AG08396 (cell line): Measurements from ENCODE around the gene PNMA6E.

Experiments
- DNase-seq: peaks from one replicate; pipeline ENCODE4 v3.0.0; 2012; ENCODE audit warnings: low spot score, mixed read lengths

Gene PNMA6E

GRCh38 chrX:153401133-153401764 lies at the start of gene PNMA6E:
Gene PNMA6E, minus strand, starts transcription at chrX:153401350. Its CDS starts 2,501 bp downstream, at chrX:153398849.
- DNase-seq, result no peak

GRCh38 chrX:153450949-153451277 lies 49.8 kb upstream of the PNMA6E start:
- DNase-seq, result no peak

DNA sequence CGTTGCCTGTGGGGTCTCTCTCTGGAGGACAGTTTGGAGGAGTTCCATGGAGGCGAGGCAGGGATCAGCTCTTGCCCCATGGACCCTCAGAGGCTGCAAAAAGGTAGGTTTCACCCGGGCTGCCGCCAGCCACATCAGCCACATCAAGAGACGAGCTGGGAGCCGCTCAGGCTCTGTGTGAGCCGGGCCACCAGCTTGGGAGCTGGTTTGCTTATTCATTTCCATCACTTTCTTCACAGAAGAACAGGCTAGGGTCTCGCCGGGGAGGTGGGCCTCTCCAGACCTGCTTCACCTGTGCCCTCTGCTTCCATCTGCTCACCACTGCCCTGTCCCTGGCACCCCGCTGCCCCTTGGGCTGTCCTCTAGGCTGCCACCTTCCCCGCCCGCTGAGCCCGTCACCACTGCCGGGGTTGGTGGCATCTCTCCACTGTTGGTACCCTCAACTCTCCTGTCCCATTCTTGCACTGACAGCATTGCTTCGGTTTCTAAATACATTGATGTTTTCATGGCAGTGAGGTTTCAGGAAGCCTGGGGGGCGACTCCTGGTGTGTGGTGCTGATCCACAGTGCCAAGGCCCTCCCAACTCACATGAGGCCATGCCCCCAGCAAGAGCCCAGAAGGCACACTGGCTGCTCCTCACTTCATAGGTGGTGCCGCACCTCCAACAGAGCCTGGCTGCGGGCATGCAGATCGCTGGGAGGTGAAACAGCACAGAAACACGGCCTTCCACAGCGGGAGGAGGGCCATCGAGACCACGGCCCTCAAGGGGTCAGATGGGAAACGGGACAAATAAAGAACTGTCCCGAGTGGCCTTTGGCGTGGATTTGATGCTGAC lies 49.2 kb upstream of the PNMA6E start:
- no peak for DNase-seq

- DNase-seq, result no peak
These were observed 48.4 kb upstream of the PNMA6E start for GRCh38 chrX:153449368-153450113.

DNA sequence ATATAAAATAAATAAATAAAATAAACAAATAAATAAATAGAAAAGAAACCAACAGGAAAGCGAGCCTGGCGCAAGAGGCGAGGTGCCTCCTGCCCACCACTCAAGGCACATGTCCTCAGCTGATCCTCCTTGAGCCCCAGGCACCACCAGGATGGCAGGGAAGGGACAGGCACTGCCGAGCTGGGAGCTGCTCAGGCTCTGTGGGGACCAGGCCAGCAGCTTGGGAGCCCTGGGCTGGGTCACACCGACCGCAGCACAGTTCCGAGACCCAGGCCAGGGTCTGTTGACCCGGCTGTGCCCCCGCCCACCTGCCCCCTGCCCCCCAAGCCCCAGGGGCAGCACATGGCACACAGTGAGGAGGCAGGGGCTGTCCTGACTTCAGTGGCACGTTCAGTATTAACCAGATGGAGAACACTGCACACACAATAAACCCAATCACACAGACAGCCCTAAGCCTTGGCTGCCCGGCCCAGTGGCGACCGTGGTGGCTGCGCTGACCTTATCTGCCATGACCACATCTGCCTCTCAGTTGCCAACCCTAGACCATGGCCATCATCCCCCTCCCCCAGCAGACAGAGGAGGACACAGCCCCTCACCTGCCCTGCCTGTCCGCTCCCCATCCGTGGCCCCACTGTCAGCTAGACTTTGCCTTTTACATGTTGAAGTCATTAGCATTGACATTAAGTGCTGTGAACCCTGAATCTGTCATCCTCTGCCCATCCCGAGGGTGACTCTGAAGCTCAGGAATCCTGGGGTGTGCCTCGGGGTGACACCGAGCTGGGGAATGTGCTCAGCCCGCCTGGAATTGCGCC lies 47.6 kb upstream of the PNMA6E start:
- no peak for DNase-seq

- no peak for DNase-seq
These were observed 46.4 kb upstream of the PNMA6E start for GRCh38 chrX:153447581-153447960.

- no peak for DNase-seq
These were observed 45.9 kb upstream of the PNMA6E start for GRCh38 chrX:153446950-153447580.

GRCh38 chrX:153446636-153446936 lies 45.4 kb upstream of the PNMA6E start:
- no peak for DNase-seq

- DNase-seq, result no peak
These were observed 44.9 kb upstream of the PNMA6E start, which contains the start of gene TREX2 for GRCh38 chrX:153445856-153446635. Gene TREX2, minus strand, starts transcription at chrX:153446056. Its CDS starts 626 bp downstream, at chrX:153445430.

GRCh38 chrX:153445106-153445855 lies 44.1 kb upstream of the PNMA6E start:
- DNase-seq, result no peak

- no peak for DNase-seq
These were observed 43.3 kb upstream of the PNMA6E start for GRCh38 chrX:153444333-153445011.

DNA sequence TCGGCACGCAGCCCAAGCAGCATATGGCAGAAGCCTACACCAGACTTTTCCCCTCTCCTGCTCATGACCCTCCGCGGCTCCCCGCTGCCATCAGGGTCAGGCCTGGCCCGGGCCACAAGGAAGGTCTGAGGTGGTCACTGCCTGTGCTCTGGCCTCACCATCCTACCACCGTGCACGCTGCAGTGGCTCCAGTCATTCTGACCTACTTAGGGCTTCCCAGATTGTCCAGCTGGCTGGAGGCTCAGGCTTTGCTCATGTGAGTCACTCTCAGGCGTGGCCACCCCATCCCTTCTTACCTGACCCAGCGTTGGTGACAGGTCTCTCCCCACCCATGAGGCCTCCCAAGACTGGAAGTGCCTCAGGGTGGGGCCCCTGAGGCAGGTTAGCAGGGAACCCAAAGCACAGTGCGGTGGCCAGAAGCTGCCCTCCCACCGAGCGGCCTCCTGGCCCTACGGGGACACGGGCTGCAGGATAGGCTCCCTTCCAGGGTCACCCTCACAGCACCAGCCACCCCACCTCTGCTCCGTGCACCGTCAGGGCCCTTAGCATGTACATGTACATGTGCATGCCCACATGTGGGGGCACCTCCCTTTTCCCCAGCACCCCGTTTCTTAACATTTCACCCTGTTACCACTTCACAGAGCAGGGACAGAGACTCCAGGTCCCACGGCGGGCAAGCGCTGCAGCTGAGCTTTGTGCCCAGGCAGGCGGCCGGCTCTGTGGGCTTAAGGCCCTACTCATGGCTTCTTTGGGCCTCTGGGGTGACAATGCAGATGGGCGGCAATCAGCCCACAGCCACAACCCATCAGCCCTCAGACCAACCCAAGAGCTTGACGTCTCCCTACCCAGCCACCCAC lies 42.6 kb upstream of the PNMA6E start:
- no peak for DNase-seq

GRCh38 chrX:153442463-153442862 lies 41.3 kb upstream of the PNMA6E start:
- DNase-seq, result no peak

- DNase-seq, result no peak
These were observed 40.8 kb upstream of the PNMA6E start for GRCh38 chrX:153441981-153442380.

GRCh38 chrX:153441296-153441695 lies 40.1 kb upstream of the PNMA6E start:
- DNase-seq, result no peak

DNA sequence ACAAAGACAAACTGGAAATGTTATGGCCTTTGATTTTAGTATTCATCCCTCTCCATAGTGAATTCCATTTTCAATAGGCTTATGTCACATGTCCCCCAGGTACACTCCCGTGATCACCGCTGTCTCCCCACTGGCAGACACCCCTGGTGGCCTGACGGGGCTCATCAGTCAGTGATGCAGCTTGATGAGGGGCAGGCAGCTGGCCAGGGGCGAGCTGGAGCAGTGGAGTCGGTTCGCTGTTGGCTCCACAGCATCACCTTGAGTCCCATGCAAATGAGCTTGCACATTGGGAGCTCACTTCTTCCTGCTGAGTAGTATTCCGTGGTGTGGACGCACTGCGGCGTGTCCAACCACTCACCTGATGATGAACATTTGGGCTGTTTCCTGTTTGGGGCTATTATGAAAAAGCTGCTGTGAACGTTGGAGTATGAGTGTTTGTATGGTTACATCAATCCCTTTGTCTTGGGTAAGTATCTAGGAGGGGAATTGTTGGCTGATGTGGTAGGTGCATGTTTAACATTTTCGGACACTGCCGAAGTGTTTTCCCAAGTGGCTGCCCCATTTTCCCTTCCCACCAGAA lies 39.5 kb upstream of the PNMA6E start:
- DNase-seq, result no peak

DNA sequence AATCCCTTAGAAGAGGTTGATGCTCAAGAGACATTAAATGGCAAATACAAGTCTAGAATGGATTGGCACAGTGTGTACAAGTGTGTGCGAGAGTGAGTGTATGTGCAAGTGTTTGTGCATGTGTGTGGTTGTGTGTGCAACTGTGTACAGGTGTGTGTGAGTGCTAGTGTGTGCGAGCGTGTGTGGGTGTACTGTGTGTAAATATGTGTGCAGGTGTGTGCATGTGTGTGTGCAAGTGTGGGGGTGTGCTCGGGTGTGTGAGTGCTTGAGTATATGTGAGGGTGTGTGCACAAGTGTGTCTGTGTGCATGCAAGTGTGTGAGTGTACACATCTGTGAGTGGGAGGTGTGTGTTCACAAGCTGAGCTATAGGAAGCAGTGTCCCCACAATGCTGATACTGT lies 38.8 kb upstream of the PNMA6E start:
- DNase-seq, result no peak

- no peak for DNase-seq
These were observed 37.4 kb upstream of the PNMA6E start for GRCh38 chrX:153438532-153438931.
